ENCODE data around the gene MXD1.
"Not testable (repeated sequence)": the region's sequence is repeated elsewhere in the genome, so short reads cannot be mapped to it uniquely, and the experiment has no call there.

MXD1 gene, protein sequence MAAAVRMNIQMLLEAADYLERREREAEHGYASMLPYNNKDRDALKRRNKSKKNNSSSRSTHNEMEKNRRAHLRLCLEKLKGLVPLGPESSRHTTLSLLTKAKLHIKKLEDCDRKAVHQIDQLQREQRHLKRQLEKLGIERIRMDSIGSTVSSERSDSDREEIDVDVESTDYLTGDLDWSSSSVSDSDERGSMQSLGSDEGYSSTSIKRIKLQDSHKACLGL

DNA sequence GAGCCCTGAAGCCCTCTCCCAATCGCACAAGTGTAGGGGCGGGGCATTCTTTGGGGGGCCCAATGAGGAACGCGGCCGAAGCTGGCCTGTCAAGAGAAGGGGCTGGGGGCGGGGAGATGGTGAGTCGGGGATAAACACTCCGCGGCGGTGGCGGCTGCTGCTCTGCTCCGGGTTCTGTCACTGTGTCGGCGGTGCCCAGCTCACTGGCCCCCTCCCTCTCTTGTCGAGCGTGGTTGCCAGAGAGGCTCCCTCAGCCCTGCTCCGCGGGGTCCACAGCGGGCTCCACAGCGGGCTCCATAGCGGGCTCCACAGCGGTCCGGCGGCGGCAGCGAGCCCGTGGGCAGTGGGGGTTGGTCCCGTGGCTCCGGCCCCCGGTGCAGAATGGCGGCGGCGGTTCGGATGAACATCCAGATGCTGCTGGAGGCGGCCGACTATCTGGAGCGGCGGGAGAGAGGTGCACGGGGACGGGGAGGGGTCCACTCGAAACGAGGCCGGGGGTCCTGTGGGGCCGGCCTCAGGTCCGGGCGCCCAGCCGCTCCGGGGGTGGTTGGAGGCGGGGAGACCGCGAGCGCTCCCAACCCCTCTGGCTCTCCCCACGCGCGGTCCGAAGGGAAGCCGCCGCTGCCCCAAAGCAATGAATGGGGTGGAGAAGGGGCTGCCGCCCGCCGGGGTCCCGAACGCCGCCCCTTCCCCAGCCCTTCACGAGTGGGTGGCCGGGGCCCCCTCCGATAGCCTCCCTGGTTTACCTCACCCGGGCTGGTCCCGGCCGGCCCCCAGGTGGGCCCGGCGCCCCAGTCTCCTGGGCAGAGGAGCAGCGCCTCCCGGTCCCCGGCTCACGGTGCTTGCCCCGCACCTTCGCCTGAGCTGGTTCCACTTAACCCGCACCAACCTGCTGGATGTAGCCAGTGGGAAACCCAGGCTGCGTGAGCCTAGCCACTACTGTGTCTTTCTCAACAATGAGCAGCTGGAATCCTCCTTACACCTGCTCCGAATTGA lies at the start of gene MXD1:
Gene MXD1, plus strand, starts transcription at position 160 of the 996 bp plus-strand sequence. Its CDS starts 222 bp downstream, at position 382.
- DNase-seq = peak; percentile 79

DNA sequence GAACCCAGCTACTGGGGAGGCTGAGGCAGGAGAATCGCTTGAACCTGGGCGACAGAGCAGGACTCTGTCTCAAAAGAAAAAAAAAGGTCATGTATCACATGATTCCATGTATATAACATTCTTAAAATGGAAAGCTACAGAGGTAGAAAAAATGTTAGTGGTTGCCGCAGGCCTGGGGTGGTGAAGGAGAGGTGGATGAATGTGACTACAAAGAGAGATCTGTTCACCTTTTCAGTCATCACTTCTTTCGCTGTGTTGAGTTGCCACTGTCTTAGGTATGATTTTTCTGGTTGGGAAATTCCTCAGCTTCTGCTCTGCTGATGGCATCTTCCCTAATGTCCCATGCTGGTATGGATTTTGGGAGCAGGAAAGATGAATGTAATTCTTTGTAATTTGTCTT lies 26.5 kb upstream of the MXD1 start:
- DNase-seq = no peak

DNA sequence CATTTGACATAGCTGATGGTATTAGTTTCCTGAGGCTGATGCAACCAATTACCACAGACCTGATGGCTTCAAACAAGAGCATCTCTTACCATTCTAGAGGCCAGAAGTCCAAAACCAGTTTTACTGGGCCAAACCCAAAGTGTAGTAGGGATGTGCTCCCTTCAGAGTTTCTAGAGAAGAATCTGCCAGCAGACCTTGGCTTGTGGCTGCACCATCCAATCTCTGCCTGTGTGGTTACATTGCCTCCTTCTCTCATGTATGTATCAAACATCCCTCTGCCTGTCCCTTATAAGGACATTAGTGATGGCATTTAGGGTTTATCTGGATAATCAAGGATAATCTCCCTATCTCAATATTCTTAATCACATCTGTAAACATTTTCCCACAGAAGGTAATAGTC lies 25.6 kb upstream of the MXD1 start:
- DNase-seq = no peak

DNA sequence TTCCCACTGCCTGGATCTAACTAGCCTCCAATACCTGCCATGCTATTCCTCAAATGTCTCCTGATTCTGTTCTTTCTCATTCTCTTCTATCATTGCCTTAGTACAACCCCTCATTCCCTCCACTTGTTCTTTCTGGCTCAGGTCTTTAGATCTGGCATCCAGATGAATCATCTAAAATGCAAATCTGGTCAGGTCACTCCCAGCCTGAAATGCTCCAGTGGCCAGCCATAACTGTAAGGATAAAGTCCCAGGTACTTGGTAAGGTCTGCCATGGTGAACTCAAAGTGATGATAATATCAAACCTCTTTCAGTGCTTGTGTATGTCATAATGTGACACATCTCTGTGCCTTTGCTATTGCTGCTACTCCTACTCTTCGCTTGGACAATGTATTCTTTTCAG lies 24.0 kb upstream of the MXD1 start:
- DNase-seq = no peak

DNA sequence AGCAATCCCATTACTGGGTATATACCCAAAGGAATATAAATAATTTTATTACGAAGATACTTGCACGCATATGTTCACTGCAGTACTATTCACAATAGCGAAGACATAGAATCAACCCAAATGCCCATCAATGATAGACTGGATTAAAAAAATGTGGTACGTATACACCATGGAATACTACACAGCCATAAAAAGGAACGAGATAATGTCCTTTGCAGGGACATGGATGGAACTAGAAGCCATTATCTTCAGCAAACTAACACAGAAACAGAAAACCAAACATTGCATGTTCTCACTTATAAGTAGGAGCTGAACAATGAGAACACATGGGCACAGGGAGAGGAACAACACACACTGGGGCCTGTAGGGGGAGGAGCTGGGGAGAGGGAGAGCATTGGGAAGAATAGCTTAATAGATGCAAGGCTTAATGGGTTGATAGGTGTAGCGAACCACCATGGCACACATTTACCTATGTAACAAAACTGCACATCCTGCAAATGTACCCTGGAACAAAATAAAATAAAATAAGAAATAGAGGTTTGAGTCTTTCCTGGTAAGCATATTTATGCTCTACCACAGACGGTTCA lies 22.0 kb upstream of the MXD1 start:
- not testable (repeated sequence) for DNase-seq

DNA sequence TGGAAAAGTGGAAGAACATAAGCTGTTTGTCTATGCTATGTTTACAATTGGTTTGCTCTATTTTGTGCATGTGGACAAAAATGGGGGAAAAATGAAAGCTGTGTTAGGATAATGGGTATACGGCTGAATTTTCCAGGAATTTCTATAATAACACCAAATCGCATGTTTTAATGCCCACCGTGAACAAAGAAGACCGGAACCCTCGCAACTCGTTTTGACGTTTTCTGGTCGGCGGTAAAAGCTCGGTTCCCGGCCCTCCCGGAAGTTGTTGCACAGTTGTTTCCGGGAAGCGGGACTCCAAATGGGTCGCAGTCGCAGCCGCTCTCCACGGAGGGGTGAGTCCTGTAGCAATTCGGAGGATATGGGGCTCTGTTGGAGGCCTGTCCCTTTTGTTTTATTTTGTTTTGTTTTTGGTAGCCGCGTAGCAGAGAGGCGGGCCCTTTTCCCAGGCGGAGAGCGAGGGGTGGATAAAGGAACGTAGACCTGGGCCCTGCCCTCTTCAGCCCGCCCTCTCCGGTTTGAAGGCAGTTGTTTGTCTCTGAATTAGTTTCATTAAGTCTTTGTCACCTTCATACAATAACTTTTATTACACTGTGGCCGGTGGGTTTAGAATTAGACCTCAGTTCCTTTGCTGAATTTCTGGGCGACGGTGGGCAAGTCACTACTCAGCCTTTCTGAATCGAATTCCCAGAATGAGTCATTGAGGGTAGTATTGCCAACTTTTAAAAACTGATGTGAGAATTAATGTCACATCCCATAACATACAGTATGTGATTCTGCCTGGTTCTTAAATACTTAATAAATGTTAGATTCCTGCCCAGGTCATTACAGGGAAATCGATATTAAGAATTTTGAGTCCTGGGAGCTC lies 21.0 kb upstream of the MXD1 start, which contains the start of gene SNRNP27:
Gene SNRNP27, plus strand, starts transcription at position 273 of the 868 bp plus-strand sequence. Its CDS starts 29 bp downstream, at position 302.
- DNase-seq = peak; percentile 32

DNA sequence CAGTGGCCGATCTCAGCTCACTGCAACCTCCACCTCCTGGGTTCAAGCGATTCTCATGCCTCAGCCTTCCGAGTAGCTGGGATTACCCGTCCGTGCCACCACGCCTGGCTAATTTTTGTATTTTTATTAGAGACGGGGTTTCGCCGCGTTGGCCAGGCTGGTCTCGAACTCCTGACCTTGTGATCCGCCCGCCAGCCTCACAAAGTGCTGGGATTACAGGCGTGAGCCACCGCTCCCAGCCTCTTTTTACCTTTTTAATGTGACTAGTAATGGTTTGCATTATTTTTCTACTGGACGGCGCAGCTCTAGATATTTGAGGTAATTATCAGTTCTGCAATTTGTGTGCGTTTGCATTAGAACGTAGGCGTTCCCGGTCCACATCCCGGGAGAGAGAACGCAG lies 20.2 kb upstream of the MXD1 start:
- DNase-seq = not testable (repeated sequence)

DNA sequence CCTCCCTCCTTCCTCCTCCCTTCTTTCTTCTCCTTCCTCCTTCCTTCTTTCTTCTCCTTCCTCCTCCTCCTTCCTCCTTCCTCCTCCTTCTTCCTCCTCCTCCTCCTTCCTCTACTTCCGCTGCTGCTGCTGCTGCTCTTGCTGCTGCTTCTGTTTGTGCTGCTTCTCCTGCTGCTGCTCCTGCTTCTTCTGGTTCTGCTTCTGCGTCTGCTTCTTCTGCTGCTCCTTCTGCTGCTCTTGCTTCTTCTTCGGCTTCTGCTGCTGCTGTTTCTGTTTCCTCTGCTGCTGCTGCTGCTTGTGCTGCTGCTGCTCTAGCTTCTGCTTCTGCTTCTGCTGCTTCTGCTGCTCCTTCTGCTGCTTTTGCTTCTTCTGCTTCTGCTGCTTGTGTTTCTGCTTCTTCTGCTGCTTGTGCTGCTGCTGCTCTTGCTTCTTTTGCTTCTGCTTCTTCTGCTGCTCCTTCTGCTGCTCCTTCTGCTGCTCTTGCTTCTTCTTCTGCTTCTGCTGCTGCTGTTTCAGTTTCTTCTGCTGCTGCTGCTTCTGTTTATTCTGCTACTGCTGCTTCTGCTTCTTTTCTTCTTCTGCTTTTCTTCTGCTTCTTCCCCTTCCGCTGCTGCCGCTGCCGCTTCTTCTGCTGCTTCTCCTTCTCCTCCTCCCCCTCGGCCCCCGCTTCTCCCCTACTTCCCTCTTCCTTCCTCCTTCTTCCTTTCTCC lies 12.5 kb upstream of the MXD1 start:
- no peak for DNase-seq

DNA sequence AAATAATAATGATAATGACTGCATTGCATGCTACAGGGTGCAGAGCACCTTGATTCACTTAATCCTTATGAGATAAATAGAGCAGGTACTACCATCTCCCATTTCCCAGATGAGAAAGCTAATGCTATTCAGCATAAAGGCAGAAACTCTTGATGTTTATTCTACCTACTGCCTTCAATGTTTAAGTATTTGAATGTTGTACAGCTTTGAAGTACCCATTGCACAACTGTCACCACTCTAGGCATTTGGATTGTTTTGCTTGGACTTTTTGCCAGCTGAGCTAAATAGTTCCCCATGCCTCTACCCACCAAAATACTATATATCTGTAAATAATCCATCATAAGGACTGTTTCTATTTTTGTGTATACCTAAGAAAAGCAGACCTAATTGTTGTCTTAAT lies 7.7 kb upstream of the MXD1 start:
- DNase-seq = no peak

DNA sequence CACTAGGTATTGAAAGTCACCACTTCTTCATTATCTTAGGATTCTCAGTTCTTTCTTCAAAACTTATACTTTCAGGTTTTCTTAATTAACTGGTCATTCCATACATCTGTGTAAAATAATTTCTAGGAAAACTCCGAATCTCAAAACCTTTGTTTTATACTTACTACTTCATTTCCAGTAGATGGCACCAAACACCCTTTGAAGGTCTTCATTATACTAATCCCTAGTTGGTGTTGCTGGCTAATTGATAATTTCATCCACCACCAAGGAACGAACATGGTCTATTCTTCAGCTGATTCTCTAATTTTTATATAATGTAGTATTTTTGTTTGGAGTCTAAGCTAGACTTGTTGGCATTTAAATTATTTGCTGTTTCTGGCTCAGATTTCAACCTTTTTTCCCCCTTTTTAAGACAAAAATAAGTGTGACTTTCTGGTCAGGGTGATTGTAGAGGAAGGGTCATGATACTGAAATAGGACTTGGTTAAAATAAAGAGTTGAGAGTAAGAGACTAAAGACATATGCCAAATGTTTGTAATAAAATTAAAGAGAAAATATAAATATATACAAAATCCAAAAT lies 2.8 kb upstream of the MXD1 start:
- no peak for DNase-seq

DNA sequence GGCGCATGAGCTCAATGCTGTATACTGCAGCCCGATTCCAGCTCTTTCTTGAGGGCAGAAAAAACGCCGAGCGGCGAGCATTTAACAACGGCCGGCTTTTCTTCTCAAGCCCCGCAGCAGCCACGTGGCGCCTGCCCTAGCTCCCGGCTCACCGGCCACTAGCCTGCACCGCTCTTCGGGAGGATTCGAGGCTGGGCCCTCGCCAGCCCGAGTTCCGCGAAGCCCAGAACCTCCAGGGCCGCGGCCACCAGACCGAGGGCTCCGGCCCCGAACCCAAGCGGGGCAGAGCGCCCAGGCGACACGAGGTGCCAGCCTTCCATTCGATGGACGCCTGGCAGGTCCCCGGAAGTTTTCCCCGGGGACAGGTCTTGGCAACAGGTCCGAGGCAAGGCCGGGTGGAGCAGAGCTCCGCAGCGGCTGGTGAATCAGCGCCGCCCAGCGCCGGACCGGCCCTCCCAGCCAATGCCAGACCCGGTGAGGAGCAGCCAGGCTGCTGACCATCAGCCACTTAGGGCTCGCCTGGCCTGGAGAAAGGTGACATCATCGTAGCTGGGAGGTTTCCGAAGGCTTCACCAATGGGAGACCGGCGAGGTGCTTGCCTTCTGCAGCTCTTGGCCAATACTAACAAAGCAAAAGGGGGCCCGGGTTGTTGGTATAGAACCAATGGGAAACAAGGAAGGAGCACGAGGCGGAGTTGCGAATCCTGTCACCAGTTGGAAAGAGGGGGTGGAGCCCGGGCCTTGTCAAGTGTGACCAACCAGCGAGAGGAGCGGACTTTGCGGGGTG lies 552 bp upstream of the MXD1 start:
- DNase-seq = peak; percentile 74

DNA sequence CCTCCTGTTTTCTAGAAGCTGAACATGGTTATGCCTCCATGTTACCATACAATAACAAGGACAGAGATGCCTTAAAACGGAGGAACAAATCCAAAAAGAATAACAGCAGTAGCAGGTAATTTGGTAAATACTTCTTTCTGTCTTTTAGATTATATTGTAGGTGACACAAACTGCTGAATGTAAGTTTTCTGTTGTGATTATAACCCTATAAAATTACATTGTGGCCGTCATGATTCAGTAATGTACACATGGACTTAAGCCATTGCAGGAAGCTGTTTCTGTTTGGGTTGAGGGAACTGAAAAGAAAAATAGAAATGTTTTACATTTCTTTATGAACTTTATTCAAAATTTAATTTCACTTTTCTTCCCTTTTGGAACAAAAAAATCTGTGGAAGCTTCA lies 1.2 kb downstream of the MXD1 start:
- no peak for DNase-seq

DNA sequence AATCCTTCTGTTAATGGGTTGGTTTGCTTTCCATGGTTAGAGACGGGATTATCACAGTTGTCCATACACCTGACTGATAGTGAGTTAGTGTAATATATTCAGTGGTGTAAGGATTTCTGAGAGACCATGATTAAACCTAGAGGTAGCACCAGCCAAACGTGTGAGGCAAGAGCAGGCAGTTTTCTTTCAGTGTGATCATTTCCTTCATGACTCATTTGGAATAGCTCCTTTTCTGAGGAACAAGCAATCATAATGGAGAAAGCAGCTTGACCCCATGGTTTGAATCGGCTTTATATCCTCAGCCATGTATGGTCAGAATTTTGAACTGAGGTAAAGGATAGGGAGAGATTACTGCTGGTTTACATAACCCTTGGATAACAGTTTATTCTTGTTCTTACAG lies 2.9 kb downstream of the MXD1 start:
- DNase-seq = no peak

DNA sequence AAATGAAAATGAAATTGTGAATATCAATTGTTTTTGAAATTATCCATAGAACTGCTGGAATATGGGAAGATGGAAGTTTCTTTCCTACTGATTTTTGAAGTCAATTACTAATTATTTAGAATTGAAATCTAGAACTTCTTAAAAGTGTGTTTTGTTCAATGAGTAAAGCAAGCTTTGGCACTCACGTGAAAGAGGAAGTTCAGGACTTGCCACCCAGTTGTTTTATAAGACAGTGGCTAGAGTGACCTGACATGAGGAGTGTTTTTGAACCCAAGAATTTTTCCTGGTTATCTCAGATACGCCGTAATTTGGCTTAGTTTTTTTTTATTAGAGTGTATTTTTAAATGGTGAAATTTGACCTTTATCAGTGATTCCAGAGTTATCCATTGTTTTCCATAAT lies 3.5 kb downstream of the MXD1 start:
- no peak for DNase-seq

DNA sequence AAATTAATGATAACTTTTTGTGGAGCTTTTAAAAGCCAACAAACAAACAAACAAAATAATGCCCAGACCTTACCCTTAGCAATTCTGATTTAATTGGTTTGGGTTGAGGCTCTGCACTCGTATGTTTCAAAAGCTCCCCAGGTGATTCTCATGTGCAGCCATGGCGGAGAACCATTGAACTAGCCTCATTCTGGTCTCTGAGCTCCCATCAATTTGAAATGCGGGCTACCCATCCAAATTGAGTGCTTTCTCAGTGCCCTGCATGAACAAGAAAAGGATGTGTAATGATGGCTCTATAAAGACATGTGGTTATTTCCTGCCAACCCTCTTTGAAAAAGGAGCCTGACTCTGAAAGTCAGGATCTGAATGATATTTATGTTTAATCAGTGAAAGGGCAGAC lies 8.2 kb downstream of the MXD1 start:
- no peak for DNase-seq

DNA sequence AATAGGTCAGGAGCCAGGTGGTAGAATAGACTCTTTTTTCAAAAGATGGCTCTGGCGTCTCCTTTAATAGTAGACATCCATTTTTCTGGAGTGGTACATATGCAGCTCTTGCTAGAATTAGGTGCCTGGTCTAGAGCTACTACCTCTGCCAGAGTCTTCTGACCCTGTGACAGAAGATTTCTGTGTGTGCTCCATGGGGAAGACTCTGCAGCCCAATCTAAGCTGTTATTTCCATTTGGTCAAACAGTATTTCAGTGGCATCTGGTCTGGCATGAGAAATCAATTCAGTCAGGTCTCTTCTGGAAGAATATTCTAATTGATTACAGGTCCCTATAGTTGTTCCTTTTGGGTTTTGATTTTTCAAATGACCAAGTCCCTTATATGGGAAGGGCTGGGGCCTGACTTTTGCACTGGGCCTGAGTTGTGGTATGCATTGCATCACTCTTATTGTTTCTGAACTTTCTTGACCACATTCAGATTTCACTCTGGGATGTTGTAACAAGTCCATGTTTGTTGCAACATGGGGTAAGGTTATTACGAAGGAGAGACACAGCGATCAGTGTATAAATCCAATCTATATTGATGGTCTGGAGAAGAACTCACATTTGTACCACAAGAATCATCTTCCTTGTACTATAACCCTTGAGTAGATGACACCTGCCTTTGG lies 12.1 kb downstream of the MXD1 start:
- no peak for DNase-seq

DNA sequence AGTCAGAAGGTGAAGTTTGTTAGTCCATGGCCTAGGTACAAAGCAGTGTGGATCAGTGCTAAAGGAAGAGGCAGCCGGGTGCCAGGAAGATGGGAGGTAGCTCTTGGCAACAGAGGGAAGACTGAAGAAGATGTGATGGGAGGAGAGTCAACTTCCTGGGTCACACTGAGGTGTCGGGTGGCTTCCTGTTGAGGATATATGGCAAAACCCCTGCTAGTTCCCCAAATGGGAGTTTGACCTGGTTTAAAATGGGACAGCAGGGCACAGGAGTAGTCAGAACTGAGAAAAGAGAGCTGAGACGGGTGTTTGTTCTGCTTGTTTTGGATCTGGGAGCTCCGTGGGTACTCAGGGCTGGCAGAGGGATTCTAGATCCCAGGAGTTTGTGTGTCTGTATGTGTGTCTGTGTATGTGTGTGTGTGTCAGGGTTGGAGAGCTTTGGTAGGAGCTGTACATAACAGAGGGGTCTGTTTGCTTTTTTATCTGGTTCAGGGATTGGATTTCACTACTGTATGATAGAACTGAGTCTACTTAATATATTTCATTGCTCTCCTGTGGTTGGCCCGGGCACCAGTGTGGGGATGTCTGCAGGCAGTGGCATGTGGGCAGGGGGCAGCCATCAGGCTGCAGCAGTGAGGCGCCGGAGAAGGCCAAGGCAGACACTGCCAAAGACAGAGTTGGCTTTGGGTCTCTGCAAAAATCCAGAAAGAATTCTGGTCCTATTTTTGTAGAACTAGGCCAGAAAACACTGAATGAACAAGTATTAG lies 17.1 kb downstream of the MXD1 start:
- DNase-seq = no peak

DNA sequence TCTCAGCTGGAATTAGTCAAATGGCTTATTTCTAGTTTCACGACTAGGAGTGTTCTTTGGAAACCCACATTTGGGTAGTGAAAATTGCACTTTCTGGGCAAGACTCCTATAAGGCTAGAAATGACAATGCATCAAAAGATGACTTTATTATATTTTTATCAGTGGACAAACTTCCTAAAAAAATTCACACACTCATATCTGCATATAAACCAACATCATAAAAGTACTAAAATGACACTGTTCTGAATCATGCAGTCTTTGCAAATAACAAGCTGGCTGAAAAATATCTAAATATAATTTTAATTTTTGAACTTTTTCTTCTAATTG lies 17.6 kb downstream of the MXD1 start:
- DNase-seq = no peak

DNA sequence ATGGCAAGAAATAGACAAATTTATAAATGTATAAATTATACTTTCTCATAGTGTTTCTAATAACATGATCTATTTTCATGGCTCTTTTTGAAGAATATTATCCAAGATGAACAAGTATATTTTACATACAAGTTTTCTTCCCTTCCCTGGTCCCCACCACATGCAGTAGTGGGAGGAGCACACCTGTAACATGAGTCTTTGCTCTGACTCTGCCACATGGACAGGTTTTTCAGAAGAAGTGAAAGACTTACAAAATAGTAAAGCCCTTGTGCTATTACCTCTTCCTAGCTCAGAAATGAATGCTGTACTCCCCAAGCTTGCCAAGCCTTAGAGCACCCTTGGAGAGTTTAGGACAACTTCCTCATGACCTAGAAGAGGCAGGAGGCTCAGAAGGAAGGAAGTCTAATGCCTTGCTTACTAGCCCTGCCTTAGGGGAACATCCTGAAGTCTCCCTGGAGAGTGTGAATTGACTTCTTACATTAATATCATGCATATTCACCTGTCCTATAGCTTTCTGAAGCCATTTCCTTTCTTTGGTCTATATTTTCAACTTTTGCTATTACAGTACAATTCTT lies 18.4 kb downstream of the MXD1 start:
- no peak for DNase-seq
